ENCODE results near the gene GH2.
"Not testable (repeated sequence)": the region's sequence is repeated elsewhere in the genome, so short reads cannot be mapped to it uniquely, and the experiment has no call there.

- TF ChIP-seq ZNF565 (CRISPR knock-in tag; conservative IDR thresholded peaks at IDR 0.05; ENCODE audit: low read depth); TCF4 (CRISPR knock-in tag; IDR thresholded peaks at IDR 0.05; ENCODE audit: borderline replicate concordance); PPARA (CRISPR knock-in tag; IDR thresholded peaks at IDR 0.05; ENCODE audit: borderline replicate concordance); ZNF70 (CRISPR knock-in tag; IDR thresholded peaks at IDR 0.05); SNAI2 (CRISPR knock-in tag; IDR thresholded peaks at IDR 0.05); ZFP30 (CRISPR knock-in tag; IDR thresholded peaks at IDR 0.05); RARB (CRISPR knock-in tag; IDR thresholded peaks at IDR 0.05); ZFP3 (CRISPR knock-in tag; IDR thresholded peaks at IDR 0.05); BACH2 (CRISPR knock-in tag; IDR thresholded peaks at IDR 0.05; ENCODE audit: borderline replicate concordance); PATZ1 (CRISPR knock-in tag; IDR thresholded peaks at IDR 0.05; ENCODE audit: borderline replicate concordance); CREB5 (CRISPR knock-in tag; IDR thresholded peaks at IDR 0.05; ENCODE audit: low read depth); TOX (CRISPR knock-in tag; IDR thresholded peaks at IDR 0.05; ENCODE audit: borderline replicate concordance); ESRRG (CRISPR knock-in tag; IDR thresholded peaks at IDR 0.05): not testable (repeated sequence)
These were observed 3.3 kb downstream of the GH2 start for GRCh38 chr17:63878413-63878812.
